ENCODE results near the gene SPSB1.

Gene SPSB1

DNA sequence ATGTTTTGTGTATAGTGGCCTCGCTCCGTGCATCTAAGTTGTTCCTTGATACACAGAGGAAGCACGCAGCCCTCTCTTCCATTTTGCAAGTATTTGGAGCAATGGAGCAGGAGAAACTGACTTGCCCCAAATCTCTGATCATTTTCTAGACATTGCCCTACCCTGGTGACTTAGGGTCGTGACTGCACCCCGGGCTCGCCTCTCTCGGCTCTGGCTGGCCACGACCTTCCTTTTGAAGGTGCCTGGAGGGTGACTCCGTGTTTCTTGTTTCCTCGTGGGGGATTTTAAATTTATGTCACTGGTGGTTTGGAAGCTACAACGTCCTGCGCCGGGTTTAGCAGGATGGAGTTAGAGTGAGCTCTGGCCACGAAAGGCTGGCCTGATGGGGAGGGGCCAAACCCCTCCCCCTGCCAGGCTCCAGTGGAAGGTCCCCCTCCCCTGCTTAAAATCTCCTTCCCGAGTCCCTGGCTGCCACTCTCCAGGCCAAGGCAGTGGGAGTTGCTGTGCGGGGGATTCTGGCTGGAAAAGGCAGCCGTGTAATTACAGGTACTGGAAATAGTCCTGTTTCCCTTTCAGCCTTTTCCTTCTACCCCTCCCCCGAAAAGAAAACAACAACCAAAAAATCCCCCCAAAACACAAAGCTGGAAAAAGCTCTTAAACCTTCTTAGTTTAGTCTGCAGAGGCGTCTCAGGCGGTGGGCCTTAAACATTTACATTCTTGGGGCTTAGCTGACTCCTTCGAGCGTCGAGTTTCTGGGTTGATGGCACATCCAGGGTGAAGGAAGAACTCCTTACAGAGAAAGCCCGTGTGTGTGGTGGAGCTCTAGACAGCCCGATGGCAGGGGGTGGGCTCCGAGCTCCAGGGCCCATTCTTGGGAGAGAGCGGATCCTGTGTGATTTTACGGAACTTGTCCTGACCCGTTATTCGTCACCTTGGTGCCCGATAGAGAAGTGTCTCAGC, 28.1 kb downstream of the SPSB1 start:
- FAIRE-seq = no peak

DNA sequence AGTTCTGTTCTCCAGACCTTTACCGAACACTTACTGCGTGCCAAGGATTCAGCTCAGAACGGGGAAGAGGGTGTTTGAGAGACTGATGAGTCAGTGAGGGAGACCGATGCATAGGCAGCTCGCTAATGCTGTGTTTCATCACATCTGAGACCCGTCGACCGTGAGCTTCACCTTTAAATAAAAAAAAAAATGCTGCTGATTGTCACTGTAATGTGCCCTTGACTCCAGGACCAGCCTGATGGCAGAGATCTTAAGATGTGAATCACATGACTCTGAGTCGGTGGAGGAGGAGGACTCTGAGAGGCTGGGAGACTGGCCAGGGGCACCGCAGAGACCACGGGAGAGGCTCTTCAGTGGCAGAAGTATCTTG, 28.8 kb downstream of the SPSB1 start:
- DNase-seq (ENCODE audit: insufficient read length, low spot score) (no peak), FAIRE-seq (no peak)
- TF ChIP-seq SPI1 (IDR thresholded peaks at IDR 0.05; ENCODE audit: low read depth, low read length) (no peak), PAX5 (IDR thresholded peaks at IDR 0.05; ENCODE audit: insufficient read depth, low read length, severe bottlenecking) (no peak), TAF1 (IDR thresholded peaks at IDR 0.05; ENCODE audit: low read depth, low read length) (no peak), POU2F2 (IDR thresholded peaks at IDR 0.05; ENCODE audit: low read depth, low read length) (no peak), POLR2A (IDR thresholded peaks at IDR 0.05; ENCODE audit: low read depth, low read length) (no peak), POLR2AphosphoS5 (IDR thresholded peaks at IDR 0.05; ENCODE audit: low read depth, low read length) (no peak)

More for the DNA sequence above, 28.1 kb downstream of the SPSB1 start:
- no peak for DNase-seq (ENCODE audit: insufficient read length, low spot score)
- TF ChIP-seq TAF1 (IDR thresholded peaks at IDR 0.05; ENCODE audit: low read depth, low read length) (no peak), POU2F2 (IDR thresholded peaks at IDR 0.05; ENCODE audit: low read depth, low read length) (no peak), POLR2A (IDR thresholded peaks at IDR 0.05; ENCODE audit: low read depth, low read length) (no peak), PAX5 (IDR thresholded peaks at IDR 0.05; ENCODE audit: insufficient read depth, low read length, severe bottlenecking) (no peak), POLR2AphosphoS5 (IDR thresholded peaks at IDR 0.05; ENCODE audit: low read depth, low read length) (no peak), SPI1 (IDR thresholded peaks at IDR 0.05; ENCODE audit: low read depth, low read length) (no peak)

DNA sequence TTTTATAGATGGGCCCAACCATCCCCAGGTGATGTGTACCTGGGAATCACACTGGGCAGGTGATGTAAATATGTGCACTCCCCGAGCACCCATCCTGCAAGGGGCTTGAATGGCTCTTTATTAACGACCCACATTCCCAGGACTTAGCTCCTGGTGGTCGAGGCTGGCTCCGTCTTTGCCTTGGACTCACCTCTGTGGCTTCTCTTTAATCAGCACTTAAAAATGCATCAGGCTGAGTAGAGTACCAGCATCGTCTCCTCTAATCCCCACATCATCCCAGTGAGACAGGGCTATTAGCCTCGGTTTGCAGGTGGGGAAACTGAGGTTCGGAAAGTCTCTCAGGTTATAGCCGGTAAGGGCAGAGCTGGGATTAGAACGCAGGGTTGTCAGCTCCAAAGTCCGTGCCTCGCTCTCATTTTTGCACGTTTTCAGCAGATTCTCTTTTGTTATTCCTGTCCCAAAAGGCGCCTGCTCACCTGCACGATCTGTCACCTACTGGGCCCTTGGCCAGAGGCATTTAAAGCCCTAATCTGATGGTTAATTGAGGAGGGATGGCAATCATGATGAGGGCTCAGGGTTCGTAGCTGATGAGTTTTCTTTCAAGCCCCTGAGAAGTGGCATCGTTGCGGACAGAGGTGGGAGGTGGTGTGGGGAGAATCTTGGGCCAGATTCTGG, 29.4 kb downstream of the SPSB1 start:
- TF ChIP-seq SPI1 (IDR thresholded peaks at IDR 0.05; ENCODE audit: low read depth, low read length) (no peak), TAF1 (IDR thresholded peaks at IDR 0.05; ENCODE audit: low read depth, low read length) (no peak), POLR2A (IDR thresholded peaks at IDR 0.05; ENCODE audit: low read depth, low read length) (no peak), POU2F2 (IDR thresholded peaks at IDR 0.05; ENCODE audit: low read depth, low read length) (no peak), POLR2AphosphoS5 (IDR thresholded peaks at IDR 0.05; ENCODE audit: low read depth, low read length) (no peak), PAX5 (IDR thresholded peaks at IDR 0.05; ENCODE audit: insufficient read depth, low read length, severe bottlenecking) (no peak)
- DNase-seq (ENCODE audit: insufficient read length, low spot score) = no peak
- no peak for FAIRE-seq

DNA sequence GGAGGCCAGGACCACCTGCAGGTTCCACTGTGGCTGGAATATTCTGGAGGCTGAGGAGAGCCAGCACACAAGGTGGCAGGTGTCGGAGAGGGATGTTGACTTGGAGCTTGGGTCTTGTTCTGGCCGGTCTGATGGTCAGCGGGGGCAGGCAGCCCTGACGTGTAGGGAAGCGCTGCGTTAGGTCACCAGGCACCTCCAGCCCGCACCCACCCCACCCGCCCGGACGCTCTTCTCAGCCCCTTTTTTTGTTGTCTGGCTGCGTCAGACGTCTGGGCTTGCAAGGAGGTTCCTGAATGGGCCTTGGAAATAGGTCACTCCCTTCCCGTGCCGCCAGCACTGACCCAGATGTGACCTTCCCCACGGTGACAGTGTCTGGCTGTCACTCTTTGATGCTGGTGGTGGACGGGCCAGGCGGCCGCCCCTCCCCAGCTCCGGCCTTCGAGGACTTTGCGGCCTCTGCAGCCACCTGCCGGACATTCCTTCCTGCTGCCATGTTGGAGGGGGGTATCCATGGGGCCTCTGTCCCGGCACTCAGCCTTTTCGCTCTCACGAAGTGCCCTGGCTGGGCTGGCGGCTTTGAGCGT, 30.1 kb downstream of the SPSB1 start:
- TF ChIP-seq POLR2AphosphoS5 (IDR thresholded peaks at IDR 0.05; ENCODE audit: low read depth, low read length) (no peak), TAF1 (IDR thresholded peaks at IDR 0.05; ENCODE audit: low read depth, low read length) (no peak), POU2F2 (IDR thresholded peaks at IDR 0.05; ENCODE audit: low read depth, low read length) (no peak), PAX5 (IDR thresholded peaks at IDR 0.05; ENCODE audit: insufficient read depth, low read length, severe bottlenecking) (no peak)
- FAIRE-seq = no peak
- no peak for DNase-seq (ENCODE audit: insufficient read length, low spot score)

DNA sequence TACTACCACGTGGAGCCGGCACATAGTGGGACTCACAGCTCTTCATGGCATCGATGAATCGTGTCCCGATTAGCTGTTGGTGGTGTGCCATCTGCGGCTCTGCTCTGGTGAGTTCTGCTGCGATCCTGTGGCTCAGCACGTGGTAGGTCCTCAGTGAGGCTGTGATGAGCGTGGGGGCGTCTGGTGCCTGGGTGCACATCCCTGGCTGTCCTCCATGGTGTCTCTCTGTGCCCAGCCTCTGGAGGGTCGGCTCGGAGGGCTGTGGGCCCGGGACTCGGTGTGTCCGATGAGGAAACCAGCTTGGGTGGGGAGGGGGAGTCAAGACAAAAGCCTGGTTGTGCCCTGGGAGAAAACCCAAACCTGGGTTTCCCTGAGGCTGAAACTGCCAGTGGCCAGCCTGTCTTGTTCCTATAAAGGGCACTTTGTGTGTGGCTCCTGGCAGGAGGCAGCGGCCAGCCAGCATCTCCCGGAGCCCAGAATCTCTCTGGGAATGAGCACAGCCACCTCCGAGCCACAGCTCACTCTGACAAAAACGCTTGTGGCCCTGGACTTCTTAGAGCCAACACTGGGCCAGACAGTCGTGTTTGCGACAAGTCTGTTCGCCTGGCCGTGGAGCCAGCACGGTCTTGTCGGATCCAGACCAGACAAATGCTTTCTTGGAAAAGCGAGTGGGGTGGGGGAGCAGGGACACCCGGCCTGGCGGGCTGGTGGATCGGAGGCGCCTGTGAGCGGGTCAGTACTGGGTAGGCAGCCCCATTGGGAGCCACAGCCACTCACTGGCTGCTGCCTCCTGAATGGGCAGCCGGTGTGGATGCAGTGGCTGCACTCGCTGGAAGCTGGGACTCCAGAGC, 31.8 kb downstream of the SPSB1 start:
- TF ChIP-seq TAF1 (IDR thresholded peaks at IDR 0.05; ENCODE audit: low read depth, low read length) (no peak), POU2F2 (IDR thresholded peaks at IDR 0.05; ENCODE audit: low read depth, low read length) (no peak), SPI1 (IDR thresholded peaks at IDR 0.05; ENCODE audit: low read depth, low read length) (no peak), POLR2AphosphoS5 (IDR thresholded peaks at IDR 0.05; ENCODE audit: low read depth, low read length) (no peak), PAX5 (IDR thresholded peaks at IDR 0.05; ENCODE audit: insufficient read depth, low read length, severe bottlenecking) (no peak), POLR2A (IDR thresholded peaks at IDR 0.05; ENCODE audit: low read depth, low read length) (no peak)
- no peak for DNase-seq (ENCODE audit: insufficient read length, low spot score)
- FAIRE-seq = no peak

DNA sequence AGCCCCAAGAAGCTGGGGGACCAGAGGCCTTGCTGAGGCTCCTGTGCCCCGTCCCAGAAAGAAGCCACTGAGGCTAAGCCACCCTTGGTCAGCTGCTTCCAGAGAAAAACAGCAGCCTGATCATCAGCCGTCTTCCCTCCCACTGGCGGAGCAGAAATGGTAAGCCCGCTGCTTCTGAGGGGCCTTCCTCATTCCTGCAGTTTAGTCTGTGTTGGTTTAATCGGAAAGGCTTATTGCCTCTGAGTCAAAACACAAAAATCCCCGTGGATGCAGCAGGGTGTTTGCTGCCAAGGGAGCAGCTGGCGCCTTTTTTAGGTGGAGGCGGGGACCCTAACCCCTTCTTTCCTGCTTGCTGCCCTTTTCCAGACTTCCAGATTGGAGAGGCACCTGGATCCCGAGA, 33.9 kb downstream of the SPSB1 start:
- FAIRE-seq (no peak), DNase-seq (ENCODE audit: insufficient read length, low spot score) (no peak)
- TF ChIP-seq POLR2AphosphoS5 (IDR thresholded peaks at IDR 0.05; ENCODE audit: low read depth, low read length) = no peak
- TF ChIP-seq POU2F2 (IDR thresholded peaks at IDR 0.05; ENCODE audit: low read depth, low read length) = no peak
- TF ChIP-seq SPI1 (IDR thresholded peaks at IDR 0.05; ENCODE audit: low read depth, low read length) = no peak
- TF ChIP-seq POLR2A (IDR thresholded peaks at IDR 0.05; ENCODE audit: low read depth, low read length) = no peak
- no peak for TF ChIP-seq PAX5 (IDR thresholded peaks at IDR 0.05; ENCODE audit: insufficient read depth, low read length, severe bottlenecking)
- no peak for TF ChIP-seq TAF1 (IDR thresholded peaks at IDR 0.05; ENCODE audit: low read depth, low read length)

DNA sequence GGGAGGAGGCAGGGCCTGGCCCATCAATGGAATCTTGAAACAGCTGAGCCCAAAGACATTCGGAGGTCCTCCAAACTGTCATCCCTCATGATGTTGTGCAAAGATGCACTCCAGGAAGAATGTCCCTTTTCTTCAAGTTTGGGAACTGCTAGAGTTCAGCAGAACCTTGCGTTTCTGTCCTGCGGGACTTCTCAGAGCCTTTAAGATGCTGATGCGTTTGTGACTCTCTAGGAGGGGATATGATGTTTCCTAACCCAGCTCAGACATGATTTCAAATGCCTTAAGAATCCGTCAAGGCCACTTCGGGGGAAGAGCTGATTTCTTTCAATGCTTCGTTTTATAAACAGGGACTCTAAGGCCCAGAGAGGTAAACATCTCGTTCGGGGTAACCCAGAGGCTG, 35.5 kb downstream of the SPSB1 start:
- FAIRE-seq (no peak), DNase-seq (ENCODE audit: insufficient read length, low spot score) (no peak)
- TF ChIP-seq POU2F2 (IDR thresholded peaks at IDR 0.05; ENCODE audit: low read depth, low read length) = no peak
- no peak for TF ChIP-seq PAX5 (IDR thresholded peaks at IDR 0.05; ENCODE audit: insufficient read depth, low read length, severe bottlenecking)
- TF ChIP-seq POLR2A (IDR thresholded peaks at IDR 0.05; ENCODE audit: low read depth, low read length) = no peak
- no peak for TF ChIP-seq SPI1 (IDR thresholded peaks at IDR 0.05; ENCODE audit: low read depth, low read length)
- TF ChIP-seq TAF1 (IDR thresholded peaks at IDR 0.05; ENCODE audit: low read depth, low read length) = no peak
- TF ChIP-seq POLR2AphosphoS5 (IDR thresholded peaks at IDR 0.05; ENCODE audit: low read depth, low read length) = no peak

DNA sequence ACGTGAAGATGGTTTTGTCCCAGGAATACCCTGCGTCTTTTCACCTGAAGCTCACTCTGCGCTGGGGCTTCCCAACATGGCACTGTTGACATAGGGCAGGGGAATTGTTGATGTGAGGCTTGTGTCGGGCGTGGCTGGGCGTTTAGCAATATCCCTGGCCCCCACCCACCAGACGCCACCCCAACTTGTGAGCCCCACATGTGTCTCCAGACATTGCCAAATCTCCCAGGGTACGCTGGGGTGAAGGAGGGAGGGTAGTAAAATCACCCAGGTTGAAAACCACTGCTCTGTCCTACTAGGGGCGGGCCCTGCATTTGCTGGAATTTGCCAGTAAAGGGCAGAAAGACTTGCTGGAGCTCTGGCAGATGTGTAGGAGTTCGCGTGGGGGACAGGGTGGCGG, 36.0 kb downstream of the SPSB1 start:
- DNase-seq (ENCODE audit: insufficient read length, low spot score) = no peak
- TF ChIP-seq TAF1 (IDR thresholded peaks at IDR 0.05; ENCODE audit: low read depth, low read length) = no peak
- no peak for TF ChIP-seq POLR2A (IDR thresholded peaks at IDR 0.05; ENCODE audit: low read depth, low read length)
- no peak for TF ChIP-seq SPI1 (IDR thresholded peaks at IDR 0.05; ENCODE audit: low read depth, low read length)
- no peak for FAIRE-seq

Data from GM12891 (cell line).